ENCODE results near the gene TPCN1.

The TPCN1 gene

GRCh38 chr12:113317122-113317521 is 95.9 kb downstream of the TPCN1 start:
- DNase-seq = no peak

GRCh38 chr12:113318046-113318656 is 96.9 kb downstream of the TPCN1 start:
- no peak for DNase-seq

- no peak for DNase-seq
Observed at GRCh38 chr12:113318900-113319628, 97.8 kb downstream of the TPCN1 start.

- no peak for DNase-seq
Observed at GRCh38 chr12:113320401-113320800, 99.1 kb downstream of the TPCN1 start.

- DNase-seq = peak; percentile 27
Observed at GRCh38 chr12:113322343-113322742, 101.1 kb downstream of the TPCN1 start.

- no peak for DNase-seq
Observed at GRCh38 chr12:113325916-113326315, 104.7 kb downstream of the TPCN1 start.

- DNase-seq = no peak
Observed at GRCh38 chr12:113326775-113327395, 105.6 kb downstream of the TPCN1 start.

- no peak for DNase-seq
Observed at GRCh38 chr12:113328368-113328889, 107.2 kb downstream of the TPCN1 start.

GRCh38 chr12:113329022-113329790 is 107.9 kb downstream of the TPCN1 start:
- DNase-seq = no peak

- DNase-seq = no peak
Observed at GRCh38 chr12:113329791-113330417, 108.6 kb downstream of the TPCN1 start.

GRCh38 chr12:113330505-113330904 is 109.2 kb downstream of the TPCN1 start:
- no peak for DNase-seq

GRCh38 chr12:113332688-113333417 is 111.6 kb downstream of the TPCN1 start:
- no peak for DNase-seq

- DNase-seq = no peak
Observed at GRCh38 chr12:113333418-113333750, 112.1 kb downstream of the TPCN1 start.

- peak; percentile 72 for DNase-seq
Observed at GRCh38 chr12:113333877-113334785, 112.9 kb downstream of the TPCN1 start.

- DNase-seq = peak; percentile 90
Observed at GRCh38 chr12:113334786-113335539, 113.7 kb downstream of the TPCN1 start, which contains the start of gene SLC8B1. Gene SLC8B1, minus strand, starts transcription at chr12:113335109. Its CDS starts 2,231 bp downstream, at chr12:113332878.

GRCh38 chr12:113339540-113339939 is 118.3 kb downstream of the TPCN1 start:
- DNase-seq = no peak

GRCh38 chr12:113340061-113340460 is 118.8 kb downstream of the TPCN1 start:
- DNase-seq = no peak

- DNase-seq = no peak
Observed at GRCh38 chr12:113341535-113341934, 120.3 kb downstream of the TPCN1 start.

GRCh38 chr12:113345318-113345717 is 124.1 kb downstream of the TPCN1 start:
- no peak for DNase-seq

GRCh38 chr12:113346353-113346752 is 125.1 kb downstream of the TPCN1 start:
- DNase-seq = no peak

Data from hematopoietic multipotent progenitor cell treated with erythropoietin and hydrocortisone succinate and interleukin-3 and kit ligand, for 4 days (in vitro differentiated cells).